Type B pancreatic cell (in vitro differentiated cells): ENCODE data around the gene AMPH. TPM values are rescaled to one million over a fixed set of nuclear protein-coding genes. Genes with fewer than 3 reads are reported as not detected.

Source experiments
- DNase-seq: peaks from one replicate; pipeline ENCODE4 v3.0.0; 2021; ENCODE audit warnings: mixed read lengths; ENCODE audit not compliant: unreplicated experiment; ENCODE audit errors: extremely low spot score
- H3K27ac Mint-ChIP-seq: 2 replicates; pipeline ENCODE4 v1.8.0; 2021; ENCODE audit warnings: mild to moderate bottlenecking, mixed read lengths
- H3K27me3 Mint-ChIP-seq: 2 replicates; pipeline ENCODE4 v1.8.0; 2021; ENCODE audit warnings: mixed read lengths
- H3K36me3 Mint-ChIP-seq: 2 replicates; pipeline ENCODE4 v1.8.0; 2021; ENCODE audit warnings: mixed read lengths
- H3K4me1 Mint-ChIP-seq: one replicate; pipeline ENCODE4 v1.8.0; 2021; ENCODE audit warnings: mixed read lengths; ENCODE audit not compliant: unreplicated experiment
- H3K4me3 Mint-ChIP-seq: 2 replicates; pipeline ENCODE4 v1.8.0; 2021; ENCODE audit warnings: mild to moderate bottlenecking, mixed read lengths
- H3K9me3 Mint-ChIP-seq: 2 replicates; pipeline ENCODE4 v1.8.0; 2021; ENCODE audit warnings: mixed read lengths
- CTCF ChIP-seq: fragments of 200-600 bp; sonication (generic); conservative IDR thresholded peaks from 2 replicates; pipeline ENCODE4 v1.5.0; 2021; ENCODE audit warnings: antibody characterized with exemption, mild to moderate bottlenecking
- total RNA-seq: library from RNA; stranded (reverse); gene quantifications from 2 replicates; pipeline ENCODE4 v1.2.1, GENCODE V29; 2021; ENCODE audit warnings: low replicate concordance

The AMPH gene
- total RNA-seq, 1 donor from 2014 or later, result 19.9 TPM

- DNase-seq, result no peak
- H3K27me3 Mint-ChIP-seq, result peaks cover 31% of the 10 kb centered on the region
- H3K4me3 Mint-ChIP-seq, result no peak overlapping the region
- no peaks in the 10 kb centered on the region for H3K9me3 Mint-ChIP-seq
- TF ChIP-seq CTCF, result no peak
- no peaks in the 10 kb centered on the region for H3K4me1 Mint-ChIP-seq
- no peaks in the 10 kb centered on the region for H3K36me3 Mint-ChIP-seq
- no peak overlapping the region for H3K27ac Mint-ChIP-seq
Measured at GRCh38 chr7:38637957-38638356, 6.8 kb upstream of the AMPH start.

- peaks cover 59% of the 10 kb centered on the region for H3K27me3 Mint-ChIP-seq
- H3K4me3 Mint-ChIP-seq, result peak overlapping the region; percentile 45
- H3K27ac Mint-ChIP-seq, result no peak overlapping the region
- no peak for DNase-seq
- H3K36me3 Mint-ChIP-seq, result no peaks in the 10 kb centered on the region
- no peaks in the 10 kb centered on the region for H3K9me3 Mint-ChIP-seq
- no peak for TF ChIP-seq CTCF
- peaks cover 10% of the 10 kb centered on the region for H3K4me1 Mint-ChIP-seq
Measured at GRCh38 chr7:38632411-38632810, 1.2 kb upstream of the AMPH start.

- Mint-ChIP-seq H3K36me3 (no peaks in the 10 kb centered on the region), H3K9me3 (peaks cover 9% of the 10 kb centered on the region), H3K27me3 (peaks cover 49% of the 10 kb centered on the region), H3K4me1 (peaks cover 10% of the 10 kb centered on the region), H3K4me3 (peak overlapping the region; percentile 73), H3K27ac (no peak overlapping the region)
- no peak for TF ChIP-seq CTCF
- no peak for DNase-seq
Measured at GRCh38 chr7:38629651-38630510, 1.3 kb downstream of the AMPH start.

- peak overlapping the region; percentile 73 for H3K4me3 Mint-ChIP-seq
- TF ChIP-seq CTCF, result no peak
- H3K27ac Mint-ChIP-seq, result no peak overlapping the region
- DNase-seq, result no peak
- H3K4me1 Mint-ChIP-seq, result peaks cover 10% of the 10 kb centered on the region
- no peaks in the 10 kb centered on the region for H3K36me3 Mint-ChIP-seq
- peaks cover 12% of the 10 kb centered on the region for H3K9me3 Mint-ChIP-seq
- peaks cover 46% of the 10 kb centered on the region for H3K27me3 Mint-ChIP-seq
Measured at GRCh38 chr7:38628630-38629385, 2.4 kb downstream of the AMPH start.

GRCh38 chr7:38625866-38626265 lies 5.3 kb downstream of the AMPH start:
- no peak for TF ChIP-seq CTCF
- H3K36me3 Mint-ChIP-seq, result no peaks in the 10 kb centered on the region
- peaks cover 27% of the 10 kb centered on the region for H3K27me3 Mint-ChIP-seq
- no peak overlapping the region for H3K27ac Mint-ChIP-seq
- peaks cover 12% of the 10 kb centered on the region for H3K9me3 Mint-ChIP-seq
- peaks cover 10% of the 10 kb centered on the region for H3K4me1 Mint-ChIP-seq
- DNase-seq, result no peak
- no peak overlapping the region for H3K4me3 Mint-ChIP-seq
